Endothelial cell (in vitro differentiated cells): ENCODE results near the gene MAD1L1. TPM values are rescaled to one million over a fixed set of nuclear protein-coding genes. Genes with fewer than 3 reads are reported as not detected.
"Not testable (repeated sequence)": the region's sequence is repeated elsewhere in the genome, so short reads cannot be mapped to it uniquely, and the experiment has no call there.

Experiments
- DNase-seq: peaks from one replicate; pipeline ENCODE4 v3.0.0; 2021; ENCODE audit warnings: low spot score
- H3K27ac Mint-ChIP-seq: one replicate; pipeline ENCODE4 v1.8.0; 2021; ENCODE audit warnings: mixed read lengths, inconsistent platforms; ENCODE audit not compliant: unreplicated experiment
- H3K27me3 Mint-ChIP-seq: one replicate; pipeline ENCODE4 v1.8.0; 2021; ENCODE audit warnings: mild to moderate bottlenecking, moderate library complexity, mixed read lengths, inconsistent platforms; ENCODE audit not compliant: unreplicated experiment
- H3K36me3 Mint-ChIP-seq: one replicate; pipeline ENCODE4 v1.8.0; 2021; ENCODE audit warnings: mild to moderate bottlenecking, low read depth, mixed read lengths, inconsistent platforms; ENCODE audit not compliant: unreplicated experiment
- H3K4me1 Mint-ChIP-seq: one replicate; pipeline ENCODE4 v1.8.0; 2021; ENCODE audit warnings: mild to moderate bottlenecking, mixed read lengths, inconsistent platforms; ENCODE audit not compliant: unreplicated experiment
- H3K4me3 Mint-ChIP-seq: one replicate; pipeline ENCODE4 v1.8.0; 2021; ENCODE audit warnings: mild to moderate bottlenecking, mixed read lengths, inconsistent platforms; ENCODE audit not compliant: unreplicated experiment
- H3K9me3 Mint-ChIP-seq: one replicate; pipeline ENCODE4 v1.8.0; 2021; ENCODE audit warnings: mixed read lengths, inconsistent platforms; ENCODE audit not compliant: unreplicated experiment
- CTCF ChIP-seq: fragments of 200-600 bp; sonication (generic); IDR thresholded peaks from one replicate; pipeline ENCODE4 v1.5.0; 2021; ENCODE audit warnings: antibody characterized with exemption; ENCODE audit not compliant: unreplicated experiment
- total RNA-seq: library from RNA; stranded (reverse); fragmentation: NEBNext Ultra II Directional; extraction: Animal tissue kit (Norgen Biotek cat#: 25700); gene quantifications from one replicate; pipeline ENCODE4 v1.2.1, GENCODE V29; 2021; ENCODE audit not compliant: unreplicated experiment

The MAD1L1 gene
- total RNA-seq, 1 donor from 2014 or later: 43.3 TPM

- no peaks in the 10 kb centered on the region for H3K9me3 Mint-ChIP-seq
Measured at GRCh38 chr7:2164646-2165045, 68.1 kb downstream of the MAD1L1 start.

GRCh38 chr7:2163600-2164555, 68.9 kb downstream of the MAD1L1 start:
- no peaks in the 10 kb centered on the region for H3K4me1 Mint-ChIP-seq
- H3K27ac Mint-ChIP-seq: no peak overlapping the region

More at GRCh38 chr7:2164646-2165045, 68.1 kb downstream of the MAD1L1 start:
- H3K36me3 Mint-ChIP-seq: peaks cover 13% of the 10 kb centered on the region
- no peak overlapping the region for H3K4me3 Mint-ChIP-seq
- H3K27me3 Mint-ChIP-seq: peaks cover 10% of the 10 kb centered on the region
- no peak for TF ChIP-seq CTCF
- H3K27ac Mint-ChIP-seq: no peak overlapping the region
- DNase-seq: no peak
- H3K4me1 Mint-ChIP-seq: peaks cover 2% of the 10 kb centered on the region

GRCh38 chr7:2162959-2163358, 69.8 kb downstream of the MAD1L1 start:
- H3K27ac Mint-ChIP-seq: no peak overlapping the region

More at GRCh38 chr7:2163600-2164555, 68.9 kb downstream of the MAD1L1 start:
- no peak for TF ChIP-seq CTCF
- Mint-ChIP-seq H3K4me3 (no peak overlapping the region), H3K36me3 (peaks cover 15% of the 10 kb centered on the region), H3K9me3 (no peaks in the 10 kb centered on the region), H3K27me3 (peaks cover 8% of the 10 kb centered on the region)
- DNase-seq: no peak

GRCh38 chr7:2162004-2162902, 70.5 kb downstream of the MAD1L1 start:
- not testable (repeated sequence) for H3K4me1 Mint-ChIP-seq, DNase-seq, H3K9me3 Mint-ChIP-seq, H3K36me3 Mint-ChIP-seq, H3K27me3 Mint-ChIP-seq, H3K27ac Mint-ChIP-seq
- peak overlapping the region; percentile 56 for H3K4me3 Mint-ChIP-seq

More at GRCh38 chr7:2162959-2163358, 69.8 kb downstream of the MAD1L1 start:
- no peak for TF ChIP-seq CTCF
- peaks cover 10% of the 10 kb centered on the region for H3K36me3 Mint-ChIP-seq
- H3K4me1 Mint-ChIP-seq: no peaks in the 10 kb centered on the region
- H3K9me3 Mint-ChIP-seq: no peaks in the 10 kb centered on the region
- peaks cover 5% of the 10 kb centered on the region for H3K27me3 Mint-ChIP-seq
- no peak overlapping the region for H3K4me3 Mint-ChIP-seq
- no peak for DNase-seq

- H3K27ac Mint-ChIP-seq: no peak overlapping the region
- H3K4me1 Mint-ChIP-seq: no peaks in the 10 kb centered on the region
- H3K9me3 Mint-ChIP-seq: no peaks in the 10 kb centered on the region
- no peak for TF ChIP-seq CTCF
- no peak for DNase-seq
- no peak overlapping the region for H3K4me3 Mint-ChIP-seq
- H3K27me3 Mint-ChIP-seq: peaks cover 5% of the 10 kb centered on the region
- peaks cover 11% of the 10 kb centered on the region for H3K36me3 Mint-ChIP-seq
Measured at GRCh38 chr7:2159176-2159520, 73.6 kb downstream of the MAD1L1 start.
